Psoas muscle (tissue), 8 donors: ENCODE data around the gene SEC31B. TPM values are rescaled to one million over a fixed set of nuclear protein-coding genes. Genes with fewer than 3 reads are reported as not detected.

Experiments used
- ATAC-seq, 4 donors: fragments of 200-7000 bp; cut with Tn5 transposase; one replicate each; pipeline ENCODE4 v1.9.1; 2020; ENCODE audit warnings: moderate library complexity in 3 of 4, mild to moderate bottlenecking in 2 of 4
- DNase-seq, 2 donors: peaks; one replicate each; pipeline ENCODE4 v3.0.0-alpha.2; 2020
- H3K27ac ChIP-seq: fragments of 200-600 bp; one replicate; pipeline ENCODE4 v1.8.0; 2022
- H3K27me3 ChIP-seq, 3 donors: fragments of 200-600 bp in 1 of 3; one replicate each; pipeline versions ENCODE4 v1.6.1 to v1.8.0; 2013 to 2022; ENCODE audit warnings: low read length in 2 of 3, mild to moderate bottlenecking in 2 of 3, moderate library complexity in 1 of 3; ENCODE audit not compliant: insufficient read depth in 3 of 3
- H3K36me3 ChIP-seq, 2 donors: fragments of 200-600 bp in 1 of 2; one replicate each; pipeline versions ENCODE4 v1.6.1 to v1.8.0; 2013 to 2022; ENCODE audit warnings: low read depth in 1 of 2, mild to moderate bottlenecking in 1 of 2, moderate library complexity in 1 of 2; ENCODE audit not compliant: insufficient read depth in 1 of 2
- H3K4me1 ChIP-seq: fragments of 200-600 bp; one replicate; pipeline ENCODE4 v1.8.0; 2022
- H3K4me3 ChIP-seq: fragments of 200-600 bp; one replicate; pipeline ENCODE4 v1.8.0; 2022; ENCODE audit warnings: mild to moderate bottlenecking
- H3K9me3 ChIP-seq: fragments of 200-600 bp; one replicate; pipeline ENCODE4 v1.8.0; 2022
- WGBS, 3 donors: extraction: QIAGEN DNeasy Blood & Tissue Kit; methylation state at CpG; one replicate each; pipeline versions ENCODE4 v1.1.6 to v1.1.7; 2013; 5-methylcytosine and 5-hydroxymethylcytosine counted together
- intact Hi-C, 2 donors: fragments of 100-400 bp; cut with DNase I; formaldehyde crosslinking; loops; one replicate each; pipeline versions ENCODE4 v1.11.0 to v1.14.2; 2022
- polyA plus RNA-seq, 3 donors: library from polyadenylated mRNA; stranded (reverse); fragments of 200-250 nt; gene quantifications; one replicate each; pipeline ENCODE4 v1.2.3, GENCODE V29; 2013
- total RNA-seq, 4 donors: library from RNA; stranded (reverse); fragmentation: NEBNext Ultra II Directional in 2 of 4; extraction: Animal tissue kit (Norgen Biotek cat#: 25700) in 2 of 4; gene quantifications; one replicate each; pipeline versions ENCODE4 v1.2.1 to v1.2.4, GENCODE V29; 2021 to 2023
- TF ChIP-seq, protein P1 (sequence below): fragments of 200-600 bp; IDR thresholded peaks from one replicate; pipeline ENCODE4 v1.8.0; 2022; ENCODE audit warnings: antibody characterized with exemption
- donor health status: healthy with polysubstance abuse.
- donor health status: DM: no; HTN: no; CAD: no; lungs with moderate emphysema.
- donor health status: Bipolar disorder and iron deficiency.
- donor health status: healthy.
- donor health status: DM: yes; HTN: yes; CAD: no.
- donor health status: DM: no; HTN: no; CAD: no.
- donor health status: DM: no; HTN: no; CAD: no.
- donor health status: DM: yes; HTN: yes; CAD: no.

The SEC31B gene
- total and polyA plus RNA-seq, 7 donors: 2.0 to 6.7 (median 3.7) TPM

DNA sequence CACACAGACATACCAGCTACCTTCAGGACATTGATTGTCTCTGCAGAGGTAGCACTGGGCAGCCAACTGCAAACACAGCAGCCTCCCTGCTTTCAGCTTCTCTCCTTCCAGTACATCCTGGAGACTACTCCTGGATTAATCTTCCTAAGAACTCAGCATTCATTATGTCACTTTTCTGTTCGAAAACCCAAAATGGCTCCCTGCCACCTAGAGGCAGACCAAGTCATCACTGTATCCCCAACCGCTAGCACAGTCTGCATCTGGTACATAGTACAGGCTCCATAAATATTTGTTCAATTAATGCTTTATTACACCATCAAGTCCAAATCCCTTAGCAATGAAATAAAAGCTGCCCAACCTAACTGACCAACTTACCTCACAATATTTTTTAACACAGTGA lies 5.0 kb upstream of the SEC31B start:
- 75 to 82% (median 76%) methylated on average over 2 of the region's 2 CpGs for WGBS, 3 donors

DNA sequence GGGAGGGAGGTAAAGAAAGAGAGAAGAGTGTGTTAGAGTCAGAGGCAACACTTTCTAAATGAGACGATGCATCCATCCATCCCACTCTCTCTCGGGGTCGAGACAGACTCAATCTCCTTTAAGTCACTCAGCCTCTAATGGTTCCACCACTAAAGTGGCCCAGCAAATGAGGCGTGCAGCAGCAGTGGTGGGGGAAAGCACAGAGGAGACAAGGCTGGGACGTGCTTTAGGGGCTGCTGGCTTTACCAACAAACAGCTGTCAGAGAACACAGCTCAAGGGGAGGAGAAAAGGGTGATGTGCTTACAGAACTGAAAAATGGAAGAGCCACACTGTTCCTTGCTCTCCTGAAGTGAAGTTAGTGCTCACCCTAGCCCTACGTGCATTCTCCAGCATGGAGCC lies 4.5 kb upstream of the SEC31B start:
- DNase-seq (no peak), ATAC-seq (no peak)
- intact Hi-C loops: no loop called here
- Histone ChIP-seq H3K36me3 (peaks cover 9 to 69% of the 10 kb centered on the region in 2 donors), H3K4me3 (no peak overlapping the region), H3K27ac (no peak overlapping the region), H3K4me1 (peaks cover 24% of the 10 kb centered on the region), H3K27me3 (no peaks in the 10 kb centered on the region), H3K9me3 (no peaks in the 10 kb centered on the region)
- TF ChIP-seq, protein P1, sequence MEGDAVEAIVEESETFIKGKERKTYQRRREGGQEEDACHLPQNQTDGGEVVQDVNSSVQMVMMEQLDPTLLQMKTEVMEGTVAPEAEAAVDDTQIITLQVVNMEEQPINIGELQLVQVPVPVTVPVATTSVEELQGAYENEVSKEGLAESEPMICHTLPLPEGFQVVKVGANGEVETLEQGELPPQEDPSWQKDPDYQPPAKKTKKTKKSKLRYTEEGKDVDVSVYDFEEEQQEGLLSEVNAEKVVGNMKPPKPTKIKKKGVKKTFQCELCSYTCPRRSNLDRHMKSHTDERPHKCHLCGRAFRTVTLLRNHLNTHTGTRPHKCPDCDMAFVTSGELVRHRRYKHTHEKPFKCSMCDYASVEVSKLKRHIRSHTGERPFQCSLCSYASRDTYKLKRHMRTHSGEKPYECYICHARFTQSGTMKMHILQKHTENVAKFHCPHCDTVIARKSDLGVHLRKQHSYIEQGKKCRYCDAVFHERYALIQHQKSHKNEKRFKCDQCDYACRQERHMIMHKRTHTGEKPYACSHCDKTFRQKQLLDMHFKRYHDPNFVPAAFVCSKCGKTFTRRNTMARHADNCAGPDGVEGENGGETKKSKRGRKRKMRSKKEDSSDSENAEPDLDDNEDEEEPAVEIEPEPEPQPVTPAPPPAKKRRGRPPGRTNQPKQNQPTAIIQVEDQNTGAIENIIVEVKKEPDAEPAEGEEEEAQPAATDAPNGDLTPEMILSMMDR: no peak
- 71 to 79% (median 77%) methylated on average over 6 of the region's 6 CpGs for WGBS, 3 donors

More for the DNA sequence above, 5.0 kb upstream of the SEC31B start:
- Histone ChIP-seq H3K4me1 (peaks cover 23% of the 10 kb centered on the region), H3K27ac (no peak overlapping the region), H3K36me3 (peaks cover 9 to 69% of the 10 kb centered on the region in 2 donors), H3K4me3 (no peak overlapping the region), H3K9me3 (no peaks in the 10 kb centered on the region), H3K27me3 (no peaks in the 10 kb centered on the region)
- ATAC-seq (no peak), DNase-seq (no peak)
- TF ChIP-seq, protein P1: no peak
- intact Hi-C loops: no loop called here

DNA sequence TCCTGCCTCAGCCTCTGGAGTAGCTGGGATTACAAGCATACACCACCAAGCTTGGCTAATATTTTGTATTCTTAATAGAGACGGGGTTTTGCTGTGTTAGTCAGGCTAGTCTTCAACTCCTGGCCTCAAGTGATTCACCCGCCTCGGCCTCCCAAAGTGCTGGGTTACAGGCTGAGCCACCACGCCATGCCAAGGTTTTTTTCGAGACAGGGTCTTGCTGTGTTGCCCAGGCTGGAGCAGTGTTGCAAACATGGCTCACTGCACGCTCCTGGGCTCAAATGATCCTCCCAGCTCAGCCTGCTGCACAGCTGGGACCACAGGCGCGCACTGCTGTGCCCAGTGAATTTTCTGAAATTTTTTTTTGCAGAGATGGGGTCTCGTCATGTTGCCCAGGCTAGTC lies 3.3 kb upstream of the SEC31B start:
- WGBS, 3 donors: 80 to 97% (median 90%) methylated on average over 9 of the region's 9 CpGs
- peaks cover 9 to 60% of the 10 kb centered on the region in 2 donors for H3K36me3 ChIP-seq
- no peak for DNase-seq
- H3K4me1 ChIP-seq: peaks cover 27% of the 10 kb centered on the region
- H3K27me3 ChIP-seq: no peaks in the 10 kb centered on the region
- no peak for ATAC-seq
- no peaks in the 10 kb centered on the region for H3K9me3 ChIP-seq
- H3K27ac ChIP-seq: no peak overlapping the region
- TF ChIP-seq, protein P1: no peak
- H3K4me3 ChIP-seq: no peak overlapping the region
- intact Hi-C loops: no loop called here

DNA sequence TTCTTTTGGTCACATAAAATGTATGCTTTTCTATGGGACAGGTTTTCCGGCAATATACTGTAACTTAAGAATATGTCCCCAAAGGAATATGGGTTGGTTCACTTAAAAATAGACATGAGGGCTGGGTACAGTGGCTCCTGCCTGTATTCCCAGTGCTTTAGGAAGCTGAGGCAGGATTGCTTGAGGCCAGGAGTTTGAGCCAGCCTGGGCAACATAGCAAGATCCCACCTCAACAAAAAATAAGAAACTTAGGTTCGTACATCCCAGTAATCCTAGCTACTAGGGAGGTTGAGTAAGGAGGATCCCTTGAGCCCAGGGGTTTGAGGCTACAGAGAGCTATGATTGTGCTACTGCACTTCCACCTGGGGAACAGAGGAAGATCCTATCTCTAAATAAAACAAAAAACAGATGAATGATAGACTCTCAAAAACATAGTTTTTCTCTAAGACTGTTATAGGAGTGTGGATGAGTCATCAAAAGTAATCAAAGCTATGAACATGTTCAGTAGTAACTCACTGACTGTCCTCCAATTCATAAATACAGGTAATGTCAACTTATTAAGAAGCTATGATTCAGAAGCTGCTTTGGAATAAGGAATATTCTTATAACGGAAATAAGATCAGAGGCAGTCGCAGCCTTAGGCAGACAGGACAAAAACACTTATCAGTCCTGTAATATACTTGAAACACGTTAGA lies 2.6 kb upstream of the SEC31B start:
- H3K27ac ChIP-seq: no peak overlapping the region
- no peaks in the 10 kb centered on the region for H3K27me3 ChIP-seq
- H3K4me1 ChIP-seq: peaks cover 27% of the 10 kb centered on the region
- no peak overlapping the region for H3K4me3 ChIP-seq
- WGBS, 3 donors: 68 to 81% (median 78%) methylated on average over 5 of the region's 5 CpGs
- H3K9me3 ChIP-seq: no peaks in the 10 kb centered on the region
- DNase-seq (no peak), ATAC-seq (no peak)
- TF ChIP-seq, protein P1: no peak
- intact Hi-C loops: no loop called here
- peaks cover 9 to 56% of the 10 kb centered on the region in 2 donors for H3K36me3 ChIP-seq

DNA sequence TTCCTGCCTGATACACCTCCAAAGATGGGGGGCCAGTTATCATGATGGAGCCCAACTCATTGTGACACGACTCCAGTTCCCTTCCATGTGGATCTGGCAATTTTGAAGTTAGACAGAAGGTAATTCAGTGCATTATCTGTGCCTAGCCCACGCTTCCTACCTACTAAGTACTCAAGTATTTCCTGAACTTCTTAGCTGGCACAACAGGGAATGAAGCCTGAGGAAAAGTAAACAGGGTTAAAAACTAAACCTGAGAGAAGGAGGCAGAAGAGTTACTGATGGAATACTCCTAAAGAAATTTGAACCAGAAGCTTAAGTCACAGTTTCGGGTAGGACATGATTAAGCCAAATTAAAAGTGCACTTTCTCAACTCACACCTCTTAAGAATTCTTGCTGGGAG lies 1.1 kb upstream of the SEC31B start:
- Histone ChIP-seq H3K4me1 (peaks cover 28% of the 10 kb centered on the region), H3K4me3 (no peak overlapping the region), H3K36me3 (peaks cover 5 to 41% of the 10 kb centered on the region in 2 donors), H3K27me3 (no peaks in the 10 kb centered on the region), H3K9me3 (no peaks in the 10 kb centered on the region), H3K27ac (no peak overlapping the region)
- intact Hi-C loops: no loop called here
- ATAC-seq (no peak), DNase-seq (no peak)
- TF ChIP-seq, protein P1: no peak
- 57 to 71% (median 63%) methylated on average over 3 of the region's 3 CpGs for WGBS, 3 donors
